ENCODE results near the gene CASP9.
"Not testable (repeated sequence)": the region's sequence is repeated elsewhere in the genome, so short reads cannot be mapped to it uniquely, and the experiment has no call there.

CASP9 gene

DNA sequence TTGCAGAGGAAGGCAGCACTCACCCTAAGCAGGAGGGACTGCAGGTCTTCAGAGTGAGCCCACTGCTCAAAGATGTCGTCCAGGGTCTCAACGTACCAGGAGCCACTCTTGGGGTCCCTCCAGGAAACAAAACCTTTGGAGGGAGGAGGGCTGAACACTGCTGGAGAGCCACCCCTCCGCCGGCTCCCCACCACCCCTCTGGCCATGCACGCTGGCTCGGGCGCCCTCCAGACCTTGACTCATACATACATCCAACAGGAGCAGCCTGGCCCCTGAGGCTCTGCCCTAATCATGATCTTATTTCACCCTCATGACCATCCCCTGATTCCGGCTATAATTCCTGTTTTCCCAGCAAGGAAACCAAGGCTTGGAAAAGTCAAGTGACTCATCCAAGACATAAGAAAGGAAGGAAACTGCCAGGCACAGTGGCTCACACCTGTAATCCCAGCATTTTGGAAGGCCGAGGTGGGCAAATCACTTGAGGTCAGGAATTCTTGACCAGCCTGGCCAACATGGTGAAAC lies 30.1 kb downstream of the CASP9 start:
- DNase-seq, result no peak

DNA sequence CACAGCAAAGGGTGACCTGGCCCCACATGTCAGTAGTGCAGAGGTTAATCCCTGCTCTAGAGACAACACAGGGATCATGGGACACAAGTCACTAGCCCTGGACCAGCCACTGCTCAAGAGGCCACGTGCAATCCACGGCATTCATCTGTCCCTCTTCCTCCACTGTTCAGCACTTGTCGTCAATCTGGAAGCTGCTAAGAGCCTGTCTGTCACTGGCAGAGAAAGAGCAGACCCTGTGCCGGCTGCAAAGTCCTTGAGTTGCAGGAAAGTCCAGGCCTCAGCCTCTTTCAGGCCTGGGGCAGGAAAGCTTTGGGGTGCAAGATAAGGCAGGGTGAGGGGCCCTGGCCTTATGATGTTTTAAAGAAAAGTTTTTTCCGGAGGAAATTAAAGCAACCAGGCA lies 31.4 kb downstream of the CASP9 start:
- no peak for DNase-seq

- not testable (repeated sequence) for DNase-seq
Observed at GRCh38 chr1:15491010-15491409, 33.0 kb downstream of the CASP9 start.

- no peak for DNase-seq
Observed at GRCh38 chr1:15489052-15489736, 34.8 kb downstream of the CASP9 start.

DNA sequence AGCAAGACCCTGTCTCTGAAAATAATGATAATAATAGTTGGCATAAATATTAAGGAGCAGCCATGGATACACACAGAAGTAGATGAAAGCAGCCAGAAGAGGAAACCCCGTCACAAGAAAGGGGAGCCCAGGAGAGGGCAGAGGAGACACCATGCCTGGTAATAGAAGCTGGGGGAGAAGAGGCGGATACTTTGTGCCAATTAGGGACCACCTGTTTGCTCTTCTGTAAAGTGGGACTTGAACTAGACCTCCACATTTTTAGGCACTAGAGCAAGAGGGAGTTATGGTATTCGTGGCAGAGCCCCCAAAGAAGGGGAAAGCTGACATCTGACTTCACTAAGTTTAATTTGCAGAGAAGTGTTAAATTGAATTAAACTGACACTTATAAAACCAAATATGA lies 35.6 kb downstream of the CASP9 start:
- no peak for DNase-seq

DNA sequence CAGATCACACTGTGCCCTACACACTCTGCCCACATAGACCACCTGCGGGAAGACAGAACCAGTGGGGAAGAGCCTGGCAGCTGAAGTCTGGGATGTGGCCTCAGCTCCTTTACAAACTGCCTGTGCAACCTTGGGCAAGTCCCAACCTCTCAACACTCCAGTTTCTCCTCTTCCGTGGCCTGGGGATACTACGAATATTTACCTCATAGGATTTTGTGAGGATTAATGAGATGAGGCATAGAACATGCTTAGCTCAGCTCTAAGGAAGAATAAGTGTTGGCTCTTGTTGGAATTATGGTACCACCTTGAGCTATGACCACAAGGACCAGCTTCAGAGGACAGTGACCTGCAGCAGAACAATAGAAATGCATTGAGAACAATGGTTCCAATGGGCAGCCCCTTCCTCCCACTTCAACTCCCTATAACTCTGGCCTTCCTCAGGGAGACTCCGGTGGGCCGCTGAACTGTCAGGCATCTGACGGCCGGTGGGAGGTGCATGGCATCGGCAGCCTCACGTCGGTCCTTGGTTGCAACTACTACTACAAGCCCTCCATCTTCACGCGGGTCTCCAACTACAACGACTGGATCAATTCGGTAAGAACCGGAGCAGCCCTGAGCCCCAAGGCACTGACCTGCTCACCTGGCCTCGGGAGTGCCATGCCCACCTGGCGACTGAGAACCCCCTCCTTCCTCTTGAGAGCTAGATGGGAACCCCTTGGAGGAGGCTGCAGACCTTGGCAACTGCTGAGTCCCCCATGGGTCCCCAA lies 37.0 kb downstream of the CASP9 start:
- not testable (repeated sequence) for DNase-seq

DNA sequence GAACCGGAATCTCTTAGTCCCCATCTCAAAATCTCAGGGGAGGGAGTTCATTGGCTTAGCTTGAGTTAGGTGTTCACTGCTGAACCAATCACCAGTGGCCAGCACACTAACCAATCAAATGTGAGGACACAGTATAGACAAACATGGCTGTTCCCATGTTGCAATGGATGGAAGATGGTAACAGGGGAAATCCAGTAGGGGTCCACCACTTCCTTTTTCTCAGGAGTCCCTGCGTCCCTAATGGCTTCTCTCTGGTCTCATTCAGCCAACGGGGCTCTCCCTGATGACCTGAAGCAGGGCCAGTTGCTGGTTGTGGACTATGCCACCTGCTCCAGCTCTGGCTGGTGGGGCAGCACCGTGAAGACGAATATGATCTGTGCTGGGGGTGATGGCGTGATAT lies 38.4 kb downstream of the CASP9 start:
- no peak for DNase-seq

DNA sequence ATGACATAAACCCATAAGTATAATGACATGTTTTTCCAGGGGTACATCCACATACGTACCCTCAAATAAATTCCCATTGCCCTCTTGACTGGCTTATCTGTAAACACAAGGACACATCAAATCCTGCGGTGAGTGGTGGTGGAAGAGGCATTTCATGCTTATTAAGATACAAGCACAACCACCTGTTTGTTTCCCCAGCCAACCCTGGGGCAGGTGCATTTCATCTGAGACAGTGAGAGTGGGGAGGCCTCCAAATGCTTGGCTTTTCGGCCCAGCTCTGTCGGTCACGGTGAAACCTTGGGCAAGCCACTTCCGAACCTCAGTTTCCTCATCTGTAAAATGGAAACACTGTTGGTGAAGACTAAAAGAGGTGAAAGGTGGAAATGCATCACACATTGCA lies 39.6 kb downstream of the CASP9 start:
- DNase-seq, result not testable (repeated sequence)

- DNase-seq, result no peak
Observed at GRCh38 chr1:15483971-15484370, 40.0 kb downstream of the CASP9 start.

- DNase-seq, result not testable (repeated sequence)
Observed at GRCh38 chr1:15482983-15483543, 41.0 kb downstream of the CASP9 start.

DNA sequence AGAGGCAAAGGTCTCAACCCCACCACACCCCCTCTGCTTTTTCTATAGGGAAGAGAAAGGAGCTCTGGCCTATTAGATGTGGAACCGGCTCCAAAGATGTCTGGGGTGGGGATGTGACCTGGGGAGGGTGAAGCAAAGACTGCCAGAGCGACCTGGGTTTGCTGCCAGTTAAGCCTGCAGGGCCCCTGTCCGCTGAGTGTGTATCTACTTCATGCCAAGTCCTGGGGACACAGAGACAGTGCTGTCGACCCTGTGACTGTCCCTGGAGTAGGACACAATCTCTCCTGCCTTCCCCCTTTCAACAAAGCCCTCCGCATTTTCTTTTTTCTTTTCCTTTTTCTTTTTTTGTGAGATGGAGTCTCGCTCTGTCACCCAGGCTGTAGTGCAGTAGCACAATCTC lies 41.6 kb downstream of the CASP9 start:
- not testable (repeated sequence) for DNase-seq

GRCh38 chr1:15479654-15480347 lies 44.2 kb downstream of the CASP9 start:
- no peak for DNase-seq

- no peak for DNase-seq
Observed at GRCh38 chr1:15477646-15478212, 46.3 kb downstream of the CASP9 start.

DNA sequence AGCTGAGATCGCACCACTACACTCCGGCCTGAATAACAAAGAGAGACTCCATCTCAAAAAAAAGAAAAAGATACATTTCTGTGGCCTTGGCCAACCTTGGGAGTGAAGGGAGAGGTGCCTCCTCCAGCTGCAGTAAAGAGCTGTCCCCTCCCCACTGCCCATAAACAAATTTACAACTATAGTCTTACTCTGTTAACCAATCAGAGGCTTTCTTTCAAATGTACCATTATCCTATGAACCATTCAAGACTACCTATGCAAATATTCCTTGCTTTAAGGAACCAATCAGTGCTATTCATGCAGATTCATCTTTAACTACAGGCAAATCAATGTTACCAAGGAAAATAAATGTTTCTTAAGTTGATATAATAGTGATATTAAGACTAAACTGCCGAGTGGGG lies 47.1 kb downstream of the CASP9 start:
- no peak for DNase-seq

GRCh38 chr1:15475752-15476314 lies 48.2 kb downstream of the CASP9 start, which contains the start of gene CELA2B:
Gene CELA2B, plus strand, starts transcription at chr1:15476104. Its CDS starts 22 bp downstream, at chr1:15476126.
- no peak for DNase-seq

DNA sequence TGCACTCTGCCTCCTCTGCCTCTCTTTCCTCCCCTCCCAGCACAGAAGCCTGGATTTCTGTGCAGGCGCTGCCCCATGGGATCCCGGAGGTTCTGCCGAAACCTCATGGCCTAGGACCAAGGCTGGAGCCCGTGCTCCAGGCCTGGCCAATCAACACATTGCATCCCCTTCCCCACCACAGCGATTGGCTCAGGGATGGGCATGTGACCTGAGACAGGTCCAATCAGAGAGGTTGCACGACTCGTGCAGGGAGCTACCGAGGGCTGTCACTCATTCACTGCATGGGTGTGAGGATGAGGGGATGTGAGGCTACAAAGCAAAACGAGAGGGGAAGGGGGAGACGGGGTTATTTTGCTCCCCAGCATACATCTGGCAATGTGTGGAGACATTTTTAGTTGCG lies 51.4 kb downstream of the CASP9 start:
- DNase-seq, result no peak

- DNase-seq, result not testable (repeated sequence)
Observed at GRCh38 chr1:15471723-15472122, 52.3 kb downstream of the CASP9 start.

GRCh38 chr1:15471067-15471466 lies 52.9 kb downstream of the CASP9 start:
- not testable (repeated sequence) for DNase-seq

DNA sequence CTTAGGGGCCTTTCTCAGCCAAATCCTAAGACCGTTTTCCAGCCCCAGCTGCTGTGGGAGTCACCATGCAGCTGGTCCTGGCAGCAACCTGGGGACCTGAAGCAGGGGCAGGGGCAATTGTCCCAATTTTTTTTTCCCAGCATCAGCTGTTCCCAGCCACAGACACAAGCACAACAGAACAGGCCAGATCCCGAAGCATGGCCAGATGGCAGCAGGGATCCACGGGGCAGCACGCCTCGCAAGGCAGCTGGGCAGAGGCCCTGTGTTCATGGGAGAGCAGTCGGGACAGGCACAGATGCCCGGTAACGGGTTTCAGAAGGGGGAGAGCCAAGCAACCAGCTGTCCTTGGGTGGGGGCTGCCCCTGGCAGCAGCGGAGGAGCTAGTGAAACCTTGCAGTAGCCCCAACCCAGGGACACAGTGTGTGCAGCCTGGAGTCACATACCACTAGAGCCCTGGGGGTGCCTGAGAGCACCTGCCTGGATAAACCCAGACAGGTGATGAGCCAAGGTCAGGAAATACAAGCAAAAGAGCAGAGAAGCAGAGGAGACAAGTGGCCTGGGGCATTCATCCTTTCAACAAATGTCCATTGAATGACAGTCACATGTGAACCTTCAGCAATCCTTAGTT lies 54.1 kb downstream of the CASP9 start:
- not testable (repeated sequence) for DNase-seq

GRCh38 chr1:15469361-15469760 lies 54.7 kb downstream of the CASP9 start:
- no peak for DNase-seq

GRCh38 chr1:15468145-15468544 lies 55.9 kb downstream of the CASP9 start:
- DNase-seq, result no peak

All from stimulated activated CD4-positive, alpha-beta T cell treated with anti-CD3 and anti-CD28 coated beads, Interleukin-1b, Interleukin-23, amount 100 ng/mL, for 48 hours (primary cell).